Measurements from ENCODE around the gene TSFM. TPM values are rescaled to one million over a fixed set of nuclear protein-coding genes. Genes with fewer than 3 reads are reported as not detected.
A peak's percentile ranks its signal among the peaks of the same experiment; 100 is the strongest.
"Not testable (repeated sequence)": the region's sequence is repeated elsewhere in the genome, so short reads cannot be mapped to it uniquely, and the experiment has no call there.

Gene TSFM
- total RNA-seq, 4 donors from 2014 or later = 9.4 to 21.2 (median 13.7) TPM

DNA sequence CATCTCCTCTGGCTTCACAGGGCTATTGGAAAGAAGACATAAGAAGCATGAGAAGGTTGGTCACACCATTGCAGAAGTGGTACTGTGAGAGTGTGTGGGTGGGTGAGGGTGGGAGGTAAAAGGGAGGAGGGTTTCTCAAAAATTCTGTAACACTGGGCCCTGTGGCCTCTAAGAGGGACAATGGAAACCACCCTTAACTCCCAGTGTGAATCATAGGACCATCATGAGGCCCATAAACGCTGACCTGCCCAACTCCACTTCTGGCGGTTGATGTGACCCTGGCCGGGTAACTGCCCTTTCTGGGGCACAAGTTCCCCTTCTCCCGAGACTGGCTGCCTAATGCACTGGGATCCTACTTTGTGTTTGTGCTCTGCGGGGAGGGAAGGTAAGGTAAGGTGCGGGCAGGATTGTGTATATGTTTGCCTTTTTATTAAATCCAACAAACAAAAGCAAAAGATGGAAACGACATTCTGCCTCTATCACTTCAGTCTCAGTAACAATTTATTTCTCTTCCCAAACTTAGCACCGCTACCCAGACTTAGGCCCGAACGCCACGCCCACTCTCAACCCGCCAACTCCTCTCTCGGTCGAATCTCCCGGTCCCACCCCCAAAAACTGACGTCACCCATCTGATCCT is 11.2 kb upstream of the TSFM start:
- no peak for TF ChIP-seq POLR2A (IDR thresholded peaks at IDR 0.05)
- TF ChIP-seq, protein P1, sequence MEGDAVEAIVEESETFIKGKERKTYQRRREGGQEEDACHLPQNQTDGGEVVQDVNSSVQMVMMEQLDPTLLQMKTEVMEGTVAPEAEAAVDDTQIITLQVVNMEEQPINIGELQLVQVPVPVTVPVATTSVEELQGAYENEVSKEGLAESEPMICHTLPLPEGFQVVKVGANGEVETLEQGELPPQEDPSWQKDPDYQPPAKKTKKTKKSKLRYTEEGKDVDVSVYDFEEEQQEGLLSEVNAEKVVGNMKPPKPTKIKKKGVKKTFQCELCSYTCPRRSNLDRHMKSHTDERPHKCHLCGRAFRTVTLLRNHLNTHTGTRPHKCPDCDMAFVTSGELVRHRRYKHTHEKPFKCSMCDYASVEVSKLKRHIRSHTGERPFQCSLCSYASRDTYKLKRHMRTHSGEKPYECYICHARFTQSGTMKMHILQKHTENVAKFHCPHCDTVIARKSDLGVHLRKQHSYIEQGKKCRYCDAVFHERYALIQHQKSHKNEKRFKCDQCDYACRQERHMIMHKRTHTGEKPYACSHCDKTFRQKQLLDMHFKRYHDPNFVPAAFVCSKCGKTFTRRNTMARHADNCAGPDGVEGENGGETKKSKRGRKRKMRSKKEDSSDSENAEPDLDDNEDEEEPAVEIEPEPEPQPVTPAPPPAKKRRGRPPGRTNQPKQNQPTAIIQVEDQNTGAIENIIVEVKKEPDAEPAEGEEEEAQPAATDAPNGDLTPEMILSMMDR (IDR thresholded peaks at IDR 0.05) = no peak
- peaks cover 0 to 6% of the 10 kb centered on the region in 2 donors for H3K27me3 ChIP-seq
- H3K9me3 ChIP-seq = no peaks in the 10 kb centered on the region
- peaks cover 0 to 17% (median 8%) of the 10 kb centered on the region in 4 donors for H3K4me1 ChIP-seq
- peak overlapping the region; percentile 84 to 92 (median 86) for H3K27ac ChIP-seq
- DNase-seq = peak; percentile 82 to 93 (median 92)
- H3K36me3 ChIP-seq = no peaks in the 10 kb centered on the region
- peak overlapping the region; percentile 54 to 72 (median 64) for H3K4me3 ChIP-seq

DNA sequence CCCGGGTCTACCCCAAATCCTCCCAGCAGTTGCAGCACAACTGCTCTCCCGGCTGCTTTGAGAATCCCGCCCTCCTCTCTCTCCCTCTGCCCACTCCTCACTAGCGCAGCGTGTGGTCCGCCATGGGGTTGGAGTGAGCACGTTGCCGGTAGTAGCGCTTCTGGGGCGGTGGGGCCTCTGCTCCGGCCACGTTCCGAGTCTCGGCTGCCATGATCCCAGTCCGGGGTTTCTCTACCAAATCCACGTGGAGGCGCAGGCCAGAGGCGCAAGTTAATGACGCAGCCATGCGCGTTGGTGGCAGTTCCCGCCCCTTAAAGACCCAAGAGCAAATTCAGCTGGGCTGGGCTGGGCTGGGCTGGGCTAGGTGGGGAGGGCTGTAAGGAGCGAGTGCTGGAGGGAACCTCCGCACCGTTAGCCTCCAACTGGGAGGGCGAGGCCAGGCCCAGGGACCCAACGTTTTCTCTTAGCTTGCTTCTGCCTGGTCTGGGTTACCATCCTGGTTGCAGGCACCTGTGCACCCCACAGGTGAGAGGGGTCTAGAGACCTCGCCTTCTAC is 10.6 kb upstream of the TSFM start, which contains the start of gene METTL1:
Gene METTL1 (minus strand): TSS at position 233 of the 556 bp plus-strand sequence. CDS start 22 bp downstream, at position 211.
- Histone ChIP-seq H3K27ac (peak within 1 kb of the TSS; percentile 84 to 92 (median 86)), H3K4me3 (peak within 1 kb of the TSS; percentile 54 to 72 (median 64)), H3K27me3 (peaks cover 0 to 2% of the 10 kb centered on the region in 2 donors), H3K36me3 (no peaks in the 10 kb centered on the region), H3K9me3 (no peaks in the 10 kb centered on the region), H3K4me1 (peaks cover 0 to 11% (median 3%) of the 10 kb centered on the region in 4 donors)
- peak; percentile 94 to 97 (median 95) for DNase-seq
- TF ChIP-seq, protein P1 (IDR thresholded peaks at IDR 0.05) = peak in 1 of 6 experiments; percentile 19
- TF ChIP-seq POLR2A (IDR thresholded peaks at IDR 0.05) = peak in 1 of 2 donors; percentile 54

DNA sequence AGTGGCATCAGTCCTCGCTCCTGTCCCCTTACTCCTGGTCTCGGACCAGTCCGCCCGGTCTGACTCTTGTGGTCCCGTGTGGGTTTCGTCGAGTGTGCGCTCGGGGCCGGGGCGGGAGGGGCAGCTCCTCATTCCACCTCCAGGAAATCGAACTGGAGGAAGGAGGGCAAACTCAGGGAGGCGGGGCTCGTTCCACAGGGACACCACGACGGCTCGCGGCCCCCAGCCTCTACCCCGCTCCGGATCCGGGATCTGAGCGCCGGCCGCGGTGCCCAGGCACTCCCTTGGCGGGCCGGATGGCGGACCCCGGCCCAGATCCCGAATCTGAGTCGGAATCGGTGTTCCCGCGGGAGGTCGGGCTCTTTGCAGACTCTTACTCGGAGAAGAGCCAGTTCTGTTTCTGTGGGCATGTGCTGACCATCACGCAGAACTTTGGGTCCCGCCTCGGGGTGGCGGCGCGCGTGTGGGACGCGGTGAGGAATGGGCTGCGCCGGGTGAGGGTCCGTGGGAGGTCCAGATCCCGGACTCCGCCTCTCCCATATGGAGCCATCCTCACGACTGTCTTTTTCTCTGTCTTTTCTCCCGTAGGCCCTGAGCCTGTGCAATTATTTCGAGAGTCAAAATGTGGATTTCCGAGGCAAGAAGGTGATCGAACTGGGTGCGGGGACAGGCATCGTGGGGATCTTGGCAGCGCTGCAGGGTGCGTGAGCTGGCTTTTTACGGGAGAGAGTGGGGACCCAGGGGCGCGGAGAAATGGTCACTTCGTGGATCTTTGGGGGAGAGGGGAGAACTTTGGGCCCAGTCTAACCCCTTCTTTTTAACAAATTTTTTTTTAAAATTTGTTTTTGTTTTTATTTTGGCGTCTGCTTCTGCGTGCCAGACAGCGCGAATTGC is 9.9 kb upstream of the TSFM start, which contains the start of gene EEF1AKMT3:
Gene EEF1AKMT3 (plus strand): TSS at position 186 of the 894 bp plus-strand sequence. CDS start 111 bp downstream, at position 297.
- H3K27ac ChIP-seq = peak within 1 kb of the TSS; percentile 84 to 92 (median 86)

DNA sequence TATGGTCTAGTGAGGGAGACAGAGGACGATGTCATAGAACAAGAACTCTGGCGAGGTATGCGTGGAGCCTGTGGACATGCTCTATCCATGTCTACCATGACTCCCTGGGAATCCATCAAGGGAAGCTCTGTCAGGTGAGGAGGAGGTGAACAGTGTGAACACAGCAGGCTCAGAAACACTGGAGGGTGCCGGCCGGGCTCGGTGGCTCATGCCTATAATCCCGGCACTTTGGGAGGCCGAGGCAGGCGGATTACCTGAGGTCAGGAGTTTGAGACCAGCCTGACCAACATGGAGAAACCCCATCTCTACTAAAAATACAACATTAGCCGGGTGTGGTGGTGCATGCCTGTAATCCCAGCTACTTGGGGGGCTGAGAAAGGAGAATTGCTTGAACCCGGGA is 8.0 kb upstream of the TSFM start:
- H3K4me3 ChIP-seq, H3K27me3 ChIP-seq, H3K4me1 ChIP-seq, DNase-seq, H3K9me3 ChIP-seq, H3K36me3 ChIP-seq, H3K27ac ChIP-seq: not testable (repeated sequence)

More for the DNA sequence above, 9.9 kb upstream of the TSFM start, which contains the start of gene EEF1AKMT3:
- TF ChIP-seq POLR2A (IDR thresholded peaks at IDR 0.05) = no peak
- TF ChIP-seq, protein P1 (IDR thresholded peaks at IDR 0.05) = peak in 2 of 6 experiments; percentile 12 to 14
- peak; percentile 60 to 81 (median 81) for DNase-seq
- Histone ChIP-seq H3K4me3 (peak within 1 kb of the TSS; percentile 54 to 72 (median 64)), H3K4me1 (peaks cover 0 to 9% (median 3%) of the 10 kb centered on the region in 4 donors), H3K9me3 (no peaks in the 10 kb centered on the region), H3K27me3 (no peaks in the 10 kb centered on the region), H3K36me3 (no peaks in the 10 kb centered on the region)

DNA sequence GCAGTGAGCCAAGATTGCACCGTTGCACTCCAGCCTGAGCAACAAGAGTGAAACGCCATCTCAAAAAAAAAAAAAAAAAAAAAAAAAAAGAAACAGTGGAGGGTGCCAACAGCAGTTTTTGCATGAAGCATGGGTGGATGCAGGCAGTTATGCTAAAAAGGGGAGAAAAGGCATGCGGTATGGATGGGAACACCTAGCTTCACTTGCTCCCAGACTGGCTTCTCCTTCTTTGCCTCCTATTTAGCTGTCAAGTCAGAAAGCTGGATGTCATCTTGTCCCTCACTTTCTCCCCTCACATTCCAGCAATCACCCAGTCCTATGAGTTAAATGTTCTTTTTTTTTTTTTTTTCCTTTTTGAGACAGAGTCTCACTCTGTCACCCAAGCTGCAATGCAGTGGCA is 7.5 kb upstream of the TSFM start:
- TF ChIP-seq, protein P1 (IDR thresholded peaks at IDR 0.05) = no peak
- TF ChIP-seq POLR2A (IDR thresholded peaks at IDR 0.05) = no peak
- H3K4me3 ChIP-seq = no peak overlapping the region
- H3K4me1 ChIP-seq = peaks cover 0 to 9% (median 3%) of the 10 kb centered on the region in 4 donors
- no peaks in the 10 kb centered on the region for H3K36me3 ChIP-seq
- H3K27me3 ChIP-seq = no peaks in the 10 kb centered on the region
- no peak for DNase-seq
- H3K9me3 ChIP-seq = no peaks in the 10 kb centered on the region
- no peak overlapping the region for H3K27ac ChIP-seq
